GM19463 (cell line): ENCODE results near the gene IQCE.
"Not testable (repeated sequence)": the region's sequence is repeated elsewhere in the genome, so short reads cannot be mapped to it uniquely, and the experiment has no call there.

Experiments
- ATAC-seq: cut with Tn5 transposase; IDR thresholded peaks from one replicate; pipeline ENCODE4 v1.9.1; 2021; ENCODE audit warnings: mild to moderate bottlenecking, moderate library complexity; ENCODE audit not compliant: unreplicated experiment

IQCE gene

GRCh38 chr7:2598154-2598823 lies 39.5 kb downstream of the IQCE start:
- no peak for ATAC-seq

GRCh38 chr7:2601065-2601464 lies 42.3 kb downstream of the IQCE start:
- no peak for ATAC-seq

GRCh38 chr7:2601907-2602306 lies 43.1 kb downstream of the IQCE start:
- no peak for ATAC-seq

- no peak for ATAC-seq
Observed at GRCh38 chr7:2602406-2603043, 43.7 kb downstream of the IQCE start.

GRCh38 chr7:2603044-2603965 lies 44.5 kb downstream of the IQCE start:
- no peak for ATAC-seq

GRCh38 chr7:2604608-2605174 lies 45.9 kb downstream of the IQCE start:
- ATAC-seq: no peak

- no peak for ATAC-seq
Observed at GRCh38 chr7:2605608-2606538, 47.1 kb downstream of the IQCE start.

GRCh38 chr7:2606539-2606936 lies 47.8 kb downstream of the IQCE start:
- ATAC-seq: no peak

GRCh38 chr7:2607122-2607922 lies 48.5 kb downstream of the IQCE start:
- ATAC-seq: no peak

GRCh38 chr7:2607923-2608904 lies 49.4 kb downstream of the IQCE start:
- no peak for ATAC-seq

- ATAC-seq: no peak
Observed at GRCh38 chr7:2608921-2609411, 50.2 kb downstream of the IQCE start.

GRCh38 chr7:2609646-2610045 lies 50.9 kb downstream of the IQCE start:
- ATAC-seq: not testable (repeated sequence)

- no peak for ATAC-seq
Observed at GRCh38 chr7:2610466-2610865, 51.7 kb downstream of the IQCE start.

- no peak for ATAC-seq
Observed at GRCh38 chr7:2610898-2611297, 52.1 kb downstream of the IQCE start.

- no peak for ATAC-seq
Observed at GRCh38 chr7:2611401-2611800, 52.6 kb downstream of the IQCE start.

GRCh38 chr7:2611922-2612321 lies 53.1 kb downstream of the IQCE start:
- ATAC-seq: no peak

GRCh38 chr7:2612445-2613097 lies 53.8 kb downstream of the IQCE start:
- ATAC-seq: no peak
